Hepatocyte (in vitro differentiated cells): ENCODE results near the gene SDSL. TPM values are rescaled to one million over a fixed set of nuclear protein-coding genes. Genes with fewer than 3 reads are reported as not detected.

Source experiments
- DNase-seq: peaks from one replicate; pipeline ENCODE4 v3.0.0-alpha.2; 2016; ENCODE audit warnings: low spot score
- H2AFZ ChIP-seq: fragments of 200-600 bp; sonication (generic); 2 replicates; pipeline ENCODE4 v1.6.0; 2016; ENCODE audit warnings: antibody characterized with exemption, mild to moderate bottlenecking
- H3K27ac ChIP-seq: fragments of 200-600 bp; sonication (generic); 2 replicates; pipeline ENCODE4 v1.5.1; 2016; ENCODE audit warnings: mild to moderate bottlenecking
- H3K27me3 ChIP-seq: fragments of 200-600 bp; sonication (generic); 2 replicates; pipeline ENCODE4 v1.6.1; 2016
- H3K36me3 ChIP-seq: fragments of 200-600 bp; sonication (generic); replicated peaks from 2 replicates; pipeline ENCODE4 v1.5.1; 2016; ENCODE audit warnings: low read depth; ENCODE audit not compliant: insufficient read depth
- H3K4me1 ChIP-seq: fragments of 200-600 bp; sonication (generic); 2 replicates; pipeline ENCODE4 v1.5.1; 2016; ENCODE audit warnings: mild to moderate bottlenecking, moderate library complexity; ENCODE audit not compliant: insufficient read depth
- H3K4me2 ChIP-seq: fragments of 200-600 bp; sonication (generic); 2 replicates; pipeline ENCODE4 v1.6.0; 2016
- H3K4me3 ChIP-seq: fragments of 200-600 bp; sonication (generic); 2 replicates; pipeline ENCODE4 v1.5.1; 2016; ENCODE audit warnings: mild to moderate bottlenecking
- H3K79me2 ChIP-seq: fragments of 200-600 bp; sonication (generic); 2 replicates; pipeline ENCODE4 v1.6.0; 2017; ENCODE audit warnings: mild to moderate bottlenecking
- H3K9me2 ChIP-seq: fragments of 200-600 bp; sonication (generic); replicated peaks from 2 replicates; pipeline ENCODE4 v1.6.0; 2017; ENCODE audit warnings: mild to moderate bottlenecking; ENCODE audit not compliant: insufficient read depth
- H3K9me3 ChIP-seq: fragments of 200-600 bp; sonication (generic); 2 replicates; pipeline ENCODE4 v1.5.1; 2016; ENCODE audit warnings: low read depth, mild to moderate bottlenecking
- H4K20me1 ChIP-seq: fragments of 200-600 bp; sonication (generic); 2 replicates; pipeline ENCODE4 v1.6.0; 2016; ENCODE audit warnings: mild to moderate bottlenecking; ENCODE audit not compliant: insufficient read depth, poor library complexity, severe bottlenecking
- EZH2 ChIP-seq: fragments of 200-600 bp; sonication (generic); IDR thresholded peaks from 2 replicates; pipeline ENCODE4 v1.6.1; 2016; ENCODE audit warnings: antibody characterized with exemption, mild to moderate bottlenecking, borderline replicate concordance
- EZH2phosphoT487 ChIP-seq: fragments of 200-600 bp; sonication (generic); IDR thresholded peaks from one replicate; pipeline ENCODE4 v1.6.1; 2018; ENCODE audit warnings: antibody characterized with exemption, mild to moderate bottlenecking, low read depth, moderate library complexity; ENCODE audit not compliant: unreplicated experiment, severe bottlenecking
- WGBS: methylation state at CpG from one replicate; pipeline ENCODE4 v1.1.6; 2016; ENCODE audit warnings: low lambda C conversion rate; ENCODE audit errors: missing lambda C conversion rate; 5-methylcytosine and 5-hydroxymethylcytosine counted together
- polyA plus RNA-seq: library from polyadenylated mRNA; unstranded; fragments of >200 nt; fragmentation: Nextera tagmentation; extraction: Ambion mirVana; gene quantifications from 2 replicates; pipeline ENCODE4 v1.2.1, GENCODE V29; 2016
- total RNA-seq: library from RNA; depleted of rRNA; stranded (reverse); fragments of >200 nt; gene quantifications from 2 replicates; pipeline ENCODE4 v1.2.3, GENCODE V29; 2014
- TF ChIP-seq, protein P1 (sequence below): fragments of 200-600 bp; sonication (generic); IDR thresholded peaks from 2 replicates; pipeline ENCODE4 v1.5.1; 2016; ENCODE audit warnings: antibody characterized with exemption, mild to moderate bottlenecking; ENCODE audit not compliant: poor library complexity

The SDSL gene
- total and polyA plus RNA-seq, 2 experiments from 2014 or later: 10.3 to 26.7 TPM

DNA sequence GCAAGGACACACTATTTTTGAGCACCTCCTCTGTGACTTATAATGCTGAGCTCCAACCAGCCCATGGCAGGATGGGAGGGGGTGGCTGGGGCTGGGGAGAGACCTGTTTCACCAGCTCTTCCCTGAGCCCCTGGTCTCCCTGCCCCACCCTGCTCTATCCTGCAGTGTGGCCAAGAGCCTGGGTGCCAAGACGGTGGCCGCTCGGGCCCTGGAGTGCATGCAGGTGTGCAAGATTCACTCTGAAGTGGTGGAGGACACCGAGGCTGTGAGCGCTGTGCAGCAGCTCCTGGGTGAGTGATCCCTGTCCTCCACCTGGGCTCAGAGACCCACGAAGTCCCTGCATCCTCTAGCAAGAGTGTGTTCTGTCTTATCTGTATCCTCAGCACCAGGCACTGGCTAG is 14.4 kb downstream of the SDSL start:
- WGBS: 82% methylated on average over 6 of the region's 6 CpGs
- no peak overlapping the region for H3K4me2 ChIP-seq
- H3K36me3 ChIP-seq: no peaks in the 10 kb centered on the region
- H2AFZ ChIP-seq: no peak overlapping the region
- no peak for TF ChIP-seq EZH2
- TF ChIP-seq, protein P1, sequence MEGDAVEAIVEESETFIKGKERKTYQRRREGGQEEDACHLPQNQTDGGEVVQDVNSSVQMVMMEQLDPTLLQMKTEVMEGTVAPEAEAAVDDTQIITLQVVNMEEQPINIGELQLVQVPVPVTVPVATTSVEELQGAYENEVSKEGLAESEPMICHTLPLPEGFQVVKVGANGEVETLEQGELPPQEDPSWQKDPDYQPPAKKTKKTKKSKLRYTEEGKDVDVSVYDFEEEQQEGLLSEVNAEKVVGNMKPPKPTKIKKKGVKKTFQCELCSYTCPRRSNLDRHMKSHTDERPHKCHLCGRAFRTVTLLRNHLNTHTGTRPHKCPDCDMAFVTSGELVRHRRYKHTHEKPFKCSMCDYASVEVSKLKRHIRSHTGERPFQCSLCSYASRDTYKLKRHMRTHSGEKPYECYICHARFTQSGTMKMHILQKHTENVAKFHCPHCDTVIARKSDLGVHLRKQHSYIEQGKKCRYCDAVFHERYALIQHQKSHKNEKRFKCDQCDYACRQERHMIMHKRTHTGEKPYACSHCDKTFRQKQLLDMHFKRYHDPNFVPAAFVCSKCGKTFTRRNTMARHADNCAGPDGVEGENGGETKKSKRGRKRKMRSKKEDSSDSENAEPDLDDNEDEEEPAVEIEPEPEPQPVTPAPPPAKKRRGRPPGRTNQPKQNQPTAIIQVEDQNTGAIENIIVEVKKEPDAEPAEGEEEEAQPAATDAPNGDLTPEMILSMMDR: no peak
- TF ChIP-seq EZH2phosphoT487: no peak
- H3K4me1 ChIP-seq: peaks cover 3% of the 10 kb centered on the region
- H3K9me2 ChIP-seq: no peaks in the 10 kb centered on the region
- H3K4me3 ChIP-seq: no peak overlapping the region
- H3K27me3 ChIP-seq: peaks cover 4% of the 10 kb centered on the region
- H3K9me3 ChIP-seq: no peaks in the 10 kb centered on the region
- H3K27ac ChIP-seq: no peak overlapping the region
- H3K79me2 ChIP-seq: no peaks in the 10 kb centered on the region
- H4K20me1 ChIP-seq: no peaks in the 10 kb centered on the region
- DNase-seq: no peak

DNA sequence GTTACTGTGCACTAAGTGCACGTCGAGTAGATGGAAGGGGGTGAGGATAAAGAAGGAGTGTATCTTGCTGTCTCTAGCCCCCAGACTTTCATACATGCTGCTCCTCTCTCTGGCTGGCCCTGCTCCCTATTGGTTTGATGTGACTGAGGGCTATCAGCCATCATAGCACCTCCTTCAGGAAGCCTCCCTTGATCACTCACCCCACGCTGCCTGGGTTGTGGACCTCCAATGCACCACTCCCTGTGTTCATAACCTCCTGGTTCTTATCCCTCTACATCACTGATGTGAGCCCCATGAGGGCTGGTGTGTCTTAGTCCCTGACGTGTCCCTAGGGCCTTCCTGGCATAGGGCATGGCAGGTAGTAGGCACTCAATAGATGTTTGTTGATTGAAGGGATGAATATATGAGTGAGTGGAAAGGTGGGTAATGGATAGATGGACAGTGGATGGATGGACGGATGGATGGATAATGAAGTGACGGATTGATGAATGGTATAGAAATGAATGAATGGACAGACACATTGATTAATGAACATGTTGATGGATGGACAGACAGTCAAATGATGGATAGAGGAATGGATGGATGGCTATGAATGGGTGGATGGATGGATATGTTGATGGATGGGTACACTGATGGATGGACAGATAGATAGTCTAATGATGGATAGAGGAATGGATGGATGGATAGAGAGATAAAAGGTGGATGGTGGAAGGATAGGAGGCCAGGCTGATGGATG is 15.0 kb downstream of the SDSL start:
- Histone ChIP-seq H3K4me1 (peaks cover 4% of the 10 kb centered on the region), H2AFZ (no peak overlapping the region), H3K79me2 (no peaks in the 10 kb centered on the region), H4K20me1 (no peaks in the 10 kb centered on the region), H3K9me2 (no peaks in the 10 kb centered on the region), H3K4me3 (no peak overlapping the region), H3K27ac (no peak overlapping the region), H3K9me3 (no peaks in the 10 kb centered on the region), H3K27me3 (peaks cover 4% of the 10 kb centered on the region), H3K4me2 (no peak overlapping the region), H3K36me3 (no peaks in the 10 kb centered on the region)
- 91% methylated on average over 6 of the region's 6 CpGs for WGBS
- no peak for TF ChIP-seq EZH2
- no peak for TF ChIP-seq EZH2phosphoT487
- TF ChIP-seq, protein P1: no peak
- DNase-seq: no peak

DNA sequence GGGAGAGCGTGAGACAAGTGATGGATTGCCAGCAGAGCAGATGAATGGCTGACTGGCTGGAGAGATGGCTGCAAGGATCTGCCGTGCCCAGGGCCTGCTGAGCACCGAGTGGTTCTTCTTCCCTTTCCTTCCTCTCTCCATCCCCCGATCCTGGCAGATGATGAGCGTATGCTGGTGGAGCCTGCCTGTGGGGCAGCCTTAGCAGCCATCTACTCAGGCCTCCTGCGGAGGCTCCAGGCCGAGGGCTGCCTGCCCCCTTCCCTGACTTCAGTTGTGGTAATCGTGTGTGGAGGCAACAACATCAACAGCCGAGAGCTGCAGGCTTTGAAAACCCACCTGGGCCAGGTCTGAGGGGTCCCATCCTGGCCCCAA is 15.5 kb downstream of the SDSL start:
- no peak for DNase-seq
- no peak for TF ChIP-seq EZH2phosphoT487
- TF ChIP-seq, protein P1: no peak
- TF ChIP-seq EZH2: no peak
- Histone ChIP-seq H3K9me3 (no peaks in the 10 kb centered on the region), H3K4me3 (no peak overlapping the region), H3K4me1 (peaks cover 4% of the 10 kb centered on the region), H3K36me3 (no peaks in the 10 kb centered on the region), H4K20me1 (no peaks in the 10 kb centered on the region), H3K9me2 (no peaks in the 10 kb centered on the region), H2AFZ (no peak overlapping the region), H3K27ac (no peak overlapping the region), H3K27me3 (peaks cover 4% of the 10 kb centered on the region), H3K79me2 (no peaks in the 10 kb centered on the region), H3K4me2 (no peak overlapping the region)
- WGBS: 82% methylated on average over 9 of the region's 9 CpGs
